Tibial nerve (tissue), 4 donors: ENCODE measurements around the gene ASCC2. TPM values are rescaled to one million over a fixed set of nuclear protein-coding genes. Genes with fewer than 3 reads are reported as not detected.

ENCODE experiments used
- DNase-seq, 2 donors: peaks; one replicate each; pipeline ENCODE4 v3.0.0-alpha.2; 2019; ENCODE audit warnings: low spot score in 2 of 2
- H3K27ac ChIP-seq, 4 donors: fragments of 200-600 bp; sonication (generic) in 3 of 4; one replicate each; pipeline ENCODE4 v1.5.1; 2017 to 2019; ENCODE audit warnings: mild to moderate bottlenecking in 1 of 4
- H3K27me3 ChIP-seq, 2 donors: fragments of 200-600 bp; sonication (generic) in 1 of 2; one replicate each; pipeline versions ENCODE4 v1.5.1 to v1.6.0; 2017 to 2019
- H3K36me3 ChIP-seq, 3 donors: fragments of 200-600 bp; sonication (generic); one replicate each; pipeline ENCODE4 v1.5.1; 2018 to 2019
- H3K4me1 ChIP-seq, 4 donors: fragments of 200-600 bp; sonication (generic) in 3 of 4; one replicate each; pipeline ENCODE4 v1.5.1; 2017 to 2019
- H3K4me3 ChIP-seq, 4 donors: fragments of 200-600 bp; sonication (generic) in 3 of 4; one replicate each; pipeline ENCODE4 v1.5.1; 2017 to 2019; ENCODE audit warnings: mild to moderate bottlenecking in 1 of 4, moderate library complexity in 1 of 4
- H3K9me3 ChIP-seq, 4 donors: fragments of 200-600 bp; sonication (generic) in 3 of 4; one replicate each; pipeline ENCODE4 v1.5.1; 2017 to 2019
- CTCF ChIP-seq, 5 experiments: fragments of 200-600 bp in 3 of 5; fragments of 450-650 bp in 2 of 5; sonication (generic) in 3 of 5; IDR thresholded peaks; one replicate each; pipeline ENCODE4 v1.5.1; 2016 to 2019; ENCODE audit warnings: antibody characterized with exemption in 5 of 5, mild to moderate bottlenecking in 3 of 5, moderate library complexity in 2 of 5
- EP300 ChIP-seq, 2 donors: sonication (generic); formaldehyde crosslinking; IDR thresholded peaks; one replicate each; pipeline ENCODE4 v1.6.1; 2017; ENCODE audit warnings: antibody characterized with exemption in 2 of 2, mild to moderate bottlenecking in 1 of 2
- POLR2A ChIP-seq, 2 donors: fragments of 450-650 bp; IDR thresholded peaks; one replicate each; pipeline ENCODE4 v1.6.1; 2017; ENCODE audit warnings: antibody characterized with exemption in 2 of 2, mild to moderate bottlenecking in 2 of 2, moderate library complexity in 2 of 2
- WGBS, 2 donors: methylation state at CpG; one replicate each; pipeline ENCODE4 v1.1.5; 2018; 5-methylcytosine and 5-hydroxymethylcytosine counted together
- total RNA-seq, 4 donors: library from RNA; depleted of rRNA; stranded (reverse); fragments of >200 nt; gene quantifications; one replicate each; pipeline ENCODE4 v1.1.0, GENCODE V29; 2016

ASCC2 gene
- total RNA-seq, 4 donors from 2014 or later: 30.4 to 45.3 (median 40.9) TPM

DNA sequence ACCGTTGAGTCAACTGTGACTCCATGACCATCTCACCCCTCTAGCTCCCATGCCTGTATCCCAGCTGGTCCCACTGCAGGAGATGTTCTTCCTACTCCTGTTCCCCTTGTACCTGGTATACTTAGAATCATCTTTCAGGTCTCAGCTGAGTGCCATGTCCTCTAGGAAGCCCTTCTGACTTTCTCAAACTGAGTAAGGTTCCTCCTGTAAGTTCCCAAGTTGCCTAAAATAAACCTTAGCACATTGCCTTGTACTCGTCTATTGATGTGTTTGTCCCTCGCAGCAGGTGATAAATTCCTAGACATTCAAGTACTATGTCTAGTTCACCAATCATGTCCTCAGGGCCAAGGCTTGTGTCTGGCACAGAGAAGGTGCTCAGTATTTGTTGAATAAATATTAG lies 18.4 kb upstream of the ASCC2 start:
- no peaks in the 10 kb centered on the region for H3K4me1 ChIP-seq
- no peaks in the 10 kb centered on the region for H3K36me3 ChIP-seq
- DNase-seq: no peak
- H3K27me3 ChIP-seq: no peaks in the 10 kb centered on the region
- TF ChIP-seq EP300 (IDR thresholded peaks at IDR 0.05) (no peak), CTCF (IDR thresholded peaks at IDR 0.05) (no peak)
- H3K9me3 ChIP-seq: no peaks in the 10 kb centered on the region
- WGBS, 2 donors: 76 to 83% methylated on average over 3 of the region's 3 CpGs
- H3K4me3 ChIP-seq: no peak overlapping the region
- H3K27ac ChIP-seq: no peak overlapping the region

DNA sequence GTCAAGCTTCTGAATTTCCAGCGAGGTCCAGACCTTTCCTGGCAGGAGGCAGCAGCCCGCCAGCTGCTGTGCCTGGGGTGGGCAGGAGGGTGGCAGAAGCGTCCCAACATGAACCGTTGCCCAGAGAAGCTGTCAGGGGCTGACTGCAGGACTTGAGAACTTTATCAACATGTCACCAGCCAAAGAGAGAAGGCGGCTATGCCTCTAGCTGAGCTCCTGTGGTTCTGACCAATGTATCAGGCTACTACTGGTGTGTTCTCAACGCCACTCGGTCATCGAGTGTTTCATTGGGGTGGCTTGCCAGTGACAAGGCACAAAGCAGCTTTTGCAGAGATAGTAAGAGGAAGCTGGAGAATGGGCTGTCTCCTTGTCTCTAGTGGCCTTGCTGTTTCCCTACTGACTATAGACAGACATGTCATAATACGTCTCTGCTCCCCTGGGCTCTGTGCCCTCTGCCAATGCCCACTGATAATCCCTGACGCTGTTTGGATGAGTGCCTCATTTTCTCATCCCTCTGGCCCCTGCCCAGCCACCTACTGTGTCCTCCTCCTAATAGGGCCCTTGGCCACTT lies 17.6 kb upstream of the ASCC2 start:
- Histone ChIP-seq H3K27me3 (no peaks in the 10 kb centered on the region), H3K36me3 (no peaks in the 10 kb centered on the region), H3K27ac (no peak overlapping the region), H3K4me1 (no peaks in the 10 kb centered on the region), H3K4me3 (no peak overlapping the region), H3K9me3 (no peaks in the 10 kb centered on the region)
- TF ChIP-seq POLR2A (IDR thresholded peaks at IDR 0.05): no peak
- TF ChIP-seq CTCF (IDR thresholded peaks at IDR 0.05): no peak
- no peak for TF ChIP-seq EP300 (IDR thresholded peaks at IDR 0.05)
- 71 to 73% methylated on average over 8 to 10 of the region's 10 CpGs for WGBS, 2 donors
- no peak for DNase-seq

- Histone ChIP-seq H3K27me3 (no peaks in the 10 kb centered on the region), H3K9me3 (no peaks in the 10 kb centered on the region), H3K4me1 (no peaks in the 10 kb centered on the region), H3K36me3 (no peaks in the 10 kb centered on the region), H3K27ac (no peak overlapping the region), H3K4me3 (no peak overlapping the region)
- no peak for TF ChIP-seq POLR2A (IDR thresholded peaks at IDR 0.05)
- TF ChIP-seq CTCF (IDR thresholded peaks at IDR 0.05): no peak
- no peak for TF ChIP-seq EP300 (IDR thresholded peaks at IDR 0.05)
- WGBS, 2 donors: 73 to 81% methylated on average over 3 of the region's 3 CpGs
- no peak for DNase-seq
Observed at GRCh38 chr22:29854432-29854831, 16.4 kb upstream of the ASCC2 start.

- Histone ChIP-seq H3K36me3 (peaks cover 0 to 2% (median 0%) of the 10 kb centered on the region in 3 donors), H3K4me3 (no peak overlapping the region), H3K27ac (no peak overlapping the region), H3K27me3 (no peaks in the 10 kb centered on the region), H3K4me1 (no peaks in the 10 kb centered on the region), H3K9me3 (peaks cover 0 to 8% (median 0%) of the 10 kb centered on the region in 4 donors)
- DNase-seq: no peak
- WGBS, 2 donors: 43 to 47% methylated on average over 3 of the region's 3 CpGs
- TF ChIP-seq EP300 (IDR thresholded peaks at IDR 0.05) (no peak), CTCF (IDR thresholded peaks at IDR 0.05) (no peak), POLR2A (IDR thresholded peaks at IDR 0.05) (no peak)
Observed at GRCh38 chr22:29848111-29848510, 10.0 kb upstream of the ASCC2 start.

DNA sequence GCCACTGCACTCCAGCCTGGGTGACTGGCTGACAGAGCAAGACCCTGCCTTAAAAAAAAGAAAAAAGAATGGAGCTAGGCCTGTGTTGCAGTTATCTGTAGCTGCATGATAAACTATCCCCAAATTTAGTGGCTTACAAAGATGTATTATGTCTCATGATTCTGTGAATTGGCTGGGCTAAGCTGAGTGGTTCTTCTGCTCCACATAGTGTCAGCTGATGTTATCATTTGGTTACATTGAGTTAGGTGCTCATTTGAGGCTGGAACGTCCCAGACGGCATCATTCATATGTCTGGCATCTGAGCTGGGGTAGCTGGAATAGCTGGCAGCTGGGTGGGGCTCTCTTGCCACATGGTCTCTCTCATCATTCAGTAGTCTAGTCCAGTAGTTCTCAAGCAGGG lies 8.2 kb upstream of the ASCC2 start:
- H3K9me3 ChIP-seq: peaks cover 0 to 8% (median 0%) of the 10 kb centered on the region in 4 donors
- DNase-seq: no peak
- H3K27me3 ChIP-seq: no peaks in the 10 kb centered on the region
- H3K4me3 ChIP-seq: no peak overlapping the region
- peaks cover 0 to 2% (median 0%) of the 10 kb centered on the region in 3 donors for H3K36me3 ChIP-seq
- whole genome bisulfite sequencing, 2 donors: 94 to 95% methylated on average over 2 of the region's 2 CpGs
- H3K4me1 ChIP-seq: peaks cover 0 to 6% (median 0%) of the 10 kb centered on the region in 4 donors
- H3K27ac ChIP-seq: no peak overlapping the region
- no peak for TF ChIP-seq EP300 (IDR thresholded peaks at IDR 0.05)
- no peak for TF ChIP-seq POLR2A (IDR thresholded peaks at IDR 0.05)
